HG03060 (cell line): Measurements from ENCODE around the gene CDK9.
"Not testable (repeated sequence)": the region's sequence is repeated elsewhere in the genome, so short reads cannot be mapped to it uniquely, and the experiment has no call there.

Experiments
- ATAC-seq: cut with Tn5 transposase; IDR thresholded peaks from one replicate; pipeline ENCODE4 v1.9.1; 2021; ENCODE audit warnings: low read depth, moderate number of reproducible peaks; ENCODE audit not compliant: unreplicated experiment

The CDK9 gene

DNA sequence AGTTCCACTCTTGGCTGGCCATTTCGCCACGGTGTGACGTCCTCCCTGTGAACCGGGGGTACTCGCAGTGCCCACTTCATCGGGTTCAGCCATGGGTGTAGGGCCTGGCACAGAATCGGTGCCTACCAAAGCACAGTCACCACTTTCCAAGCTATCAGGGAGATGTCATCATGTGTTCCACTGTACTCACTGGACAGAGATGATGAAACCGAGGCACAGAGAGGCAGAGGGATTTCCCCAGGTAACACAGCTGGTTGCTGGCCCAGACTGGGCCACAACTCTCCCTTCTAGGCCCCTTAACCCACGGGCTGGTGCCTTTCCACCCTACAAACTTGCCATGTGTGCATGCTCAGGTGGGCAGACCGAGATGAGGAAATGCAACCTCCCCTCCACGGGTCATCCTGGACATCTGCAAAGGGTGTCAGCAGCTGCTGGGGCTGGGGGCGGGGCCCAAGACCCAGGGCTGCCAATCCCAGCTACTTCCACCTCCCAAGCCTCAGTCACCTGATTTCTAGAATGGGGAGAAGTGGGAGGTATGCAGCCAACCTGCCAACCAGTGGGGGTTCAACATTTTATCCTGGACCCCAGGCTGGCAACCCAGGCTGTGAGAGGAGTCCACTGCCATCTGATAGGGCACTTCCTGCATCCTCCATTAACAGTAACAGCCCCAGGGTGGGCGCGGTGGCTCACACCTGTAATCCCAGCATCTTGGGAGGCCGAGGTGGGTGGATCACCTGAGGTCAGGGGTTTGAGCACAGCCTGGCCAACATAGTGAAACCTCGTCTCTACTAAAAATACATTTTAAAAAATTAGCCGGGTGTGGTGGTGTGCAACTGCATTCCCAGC, 6.5 kb upstream of the CDK9 start:
- peak; percentile 44 for ATAC-seq

DNA sequence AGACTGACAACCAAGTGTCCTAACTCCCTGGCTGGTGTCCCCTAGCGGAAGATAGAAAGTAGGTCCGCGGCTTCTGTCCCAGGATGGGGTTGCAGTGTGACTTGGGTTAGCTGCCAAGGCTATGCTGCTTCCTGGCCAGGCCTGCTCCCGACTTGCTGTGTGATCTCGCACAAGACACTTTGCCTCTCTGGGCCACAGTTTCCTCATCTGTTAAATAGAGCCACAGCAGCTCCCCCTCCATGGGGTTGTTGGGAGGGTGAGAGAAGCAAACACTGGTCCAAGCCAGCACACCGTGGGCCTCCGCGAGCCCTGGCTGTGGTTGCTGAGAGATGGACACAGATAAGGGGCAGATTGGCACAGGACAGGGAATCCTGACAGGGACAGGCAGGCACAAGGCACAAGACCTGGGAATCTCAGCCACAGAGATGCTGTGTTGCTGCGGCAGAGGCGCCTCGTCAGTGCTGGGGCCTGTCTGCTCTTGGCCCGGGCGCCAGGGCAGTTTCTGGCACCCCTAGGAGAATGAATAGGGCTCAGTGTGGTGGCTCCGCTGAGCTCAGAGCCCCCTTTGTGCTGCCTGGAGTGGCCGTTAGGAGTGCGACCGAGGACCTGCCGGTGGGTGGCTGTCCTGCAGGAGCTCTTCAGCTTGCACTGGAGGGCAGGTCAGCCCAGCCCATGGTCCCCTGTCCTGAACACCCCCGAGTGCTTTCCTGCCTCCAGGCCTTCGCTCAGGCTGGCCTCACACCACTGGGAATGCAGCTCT, 5.5 kb upstream of the CDK9 start:
- no peak for ATAC-seq

DNA sequence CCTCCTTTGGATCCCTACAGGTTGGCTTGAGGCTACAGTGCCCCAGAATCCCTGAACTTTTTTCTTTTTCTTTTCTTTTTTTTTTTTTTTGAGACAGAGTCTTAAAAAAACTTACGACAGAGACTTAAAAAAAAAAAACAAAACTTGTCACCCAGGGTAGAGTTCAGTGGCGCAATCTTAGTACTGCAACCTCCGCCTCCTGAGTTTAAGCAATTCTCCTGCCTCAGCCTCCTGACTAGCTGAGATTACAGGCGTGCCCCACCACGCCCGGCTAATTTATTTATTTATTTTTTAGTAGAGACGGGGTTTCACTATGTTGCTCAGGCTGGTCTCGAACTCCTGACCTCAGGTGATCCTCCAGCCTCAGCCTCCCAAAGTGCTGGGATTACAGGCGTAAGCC, 4.9 kb upstream of the CDK9 start:
- not testable (repeated sequence) for ATAC-seq

DNA sequence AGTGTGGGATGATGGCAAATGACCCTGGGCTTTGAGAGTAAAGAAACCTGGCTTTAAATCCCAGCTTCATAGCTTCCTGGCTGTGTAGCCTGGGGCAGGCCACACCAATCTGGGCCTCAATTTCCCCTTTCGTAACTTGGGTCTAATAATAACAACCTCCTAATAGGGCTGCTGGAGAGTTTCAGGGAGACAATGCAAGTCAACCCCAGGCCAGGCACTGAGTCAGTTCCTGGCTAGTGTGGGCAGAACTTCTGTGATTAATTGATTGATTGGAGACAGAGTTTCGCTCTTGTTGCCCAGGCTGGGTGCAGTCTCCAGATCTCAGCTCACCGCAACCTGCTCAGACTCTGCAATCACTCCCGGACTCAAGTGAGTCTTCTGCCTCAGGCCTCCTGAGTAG, 4.0 kb upstream of the CDK9 start:
- ATAC-seq, result no peak

DNA sequence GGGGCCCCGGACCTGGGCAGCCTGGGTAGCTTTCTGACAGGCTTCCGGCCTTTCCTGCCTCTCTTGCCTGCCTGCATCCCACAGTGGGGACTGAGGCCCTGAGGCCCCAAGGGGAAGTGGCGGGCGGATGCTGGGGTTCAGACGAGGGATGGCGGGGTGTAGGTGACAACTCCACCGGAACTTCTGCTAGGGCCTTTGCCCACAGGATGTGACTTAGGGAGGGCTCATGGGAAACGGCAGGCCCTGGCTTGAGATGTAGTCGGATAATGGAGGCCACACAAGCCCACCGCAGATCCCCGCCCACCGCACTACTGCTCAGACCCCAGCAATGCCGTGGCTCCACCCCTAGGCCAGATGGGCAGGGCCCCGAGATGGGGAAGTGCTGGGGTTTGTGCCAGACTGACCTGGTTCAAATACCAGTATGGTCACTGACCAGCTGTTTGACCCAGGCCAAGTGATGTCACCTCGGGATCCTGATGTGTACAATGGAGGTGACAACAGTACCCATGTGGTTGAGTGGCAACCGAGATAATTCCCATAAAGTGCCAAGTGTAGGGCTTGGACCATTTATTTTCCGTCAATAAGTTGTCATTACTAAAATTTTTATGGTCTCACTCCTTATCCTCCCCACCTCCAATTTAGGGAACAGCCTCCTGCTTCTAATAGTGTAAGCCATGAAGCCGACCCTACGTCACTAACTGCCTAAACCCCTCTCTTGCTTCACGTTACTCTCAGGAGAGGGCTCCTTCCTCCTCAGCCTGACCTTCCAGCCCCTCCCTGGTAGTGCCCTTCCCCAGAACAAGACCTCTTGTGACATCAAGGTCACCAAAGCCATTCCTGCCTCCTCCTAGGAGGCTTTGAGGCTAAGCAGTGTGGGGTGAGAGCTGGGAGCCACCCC, 2.5 kb upstream of the CDK9 start:
- no peak for ATAC-seq

DNA sequence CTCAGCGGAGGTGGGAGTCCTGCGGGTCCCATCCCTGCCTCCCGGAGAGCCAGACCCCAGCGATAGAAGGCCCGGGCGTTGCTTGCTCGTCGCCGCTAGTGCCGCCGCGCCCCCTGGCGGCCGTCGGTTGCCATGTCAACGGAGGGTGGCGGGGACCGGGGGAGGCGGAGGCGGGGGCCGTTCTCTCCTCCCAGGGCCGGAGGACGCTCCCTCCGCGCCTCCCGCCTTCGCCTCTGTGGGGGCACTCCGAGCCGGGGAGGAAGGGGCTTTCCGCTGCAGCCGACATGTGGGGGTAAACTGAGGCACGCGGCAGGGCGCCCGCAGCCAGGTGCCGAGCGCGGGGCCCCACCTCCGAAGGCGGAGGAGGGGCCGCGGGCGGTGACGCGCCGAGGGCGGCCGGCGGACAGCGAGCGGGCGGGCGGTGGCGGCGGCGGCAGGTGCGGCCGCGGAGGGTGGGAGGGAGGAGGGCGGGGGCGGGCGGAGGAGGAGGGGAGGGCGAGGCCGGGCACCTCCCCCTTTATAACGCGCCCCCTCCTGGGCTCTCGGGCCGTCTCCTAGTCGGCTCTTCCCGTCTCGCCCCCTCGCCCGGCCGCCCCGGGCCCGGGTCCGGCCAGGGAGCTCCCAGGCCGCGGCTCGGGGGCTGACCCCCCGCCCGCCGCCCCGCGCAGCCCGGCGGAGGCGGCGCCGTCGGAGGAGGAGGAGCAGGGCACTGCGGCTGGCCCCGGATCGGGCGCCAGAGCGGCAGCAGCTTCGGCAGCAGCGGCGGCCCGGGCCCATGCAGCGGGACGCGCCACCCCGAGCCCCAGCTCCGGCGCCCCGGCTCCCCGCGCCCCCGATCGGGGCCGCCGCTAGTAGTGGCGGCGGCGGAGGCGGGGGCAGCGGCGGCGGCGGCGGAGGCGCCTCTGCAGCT, 556 bp upstream of the CDK9 start:
- no peak for ATAC-seq

DNA sequence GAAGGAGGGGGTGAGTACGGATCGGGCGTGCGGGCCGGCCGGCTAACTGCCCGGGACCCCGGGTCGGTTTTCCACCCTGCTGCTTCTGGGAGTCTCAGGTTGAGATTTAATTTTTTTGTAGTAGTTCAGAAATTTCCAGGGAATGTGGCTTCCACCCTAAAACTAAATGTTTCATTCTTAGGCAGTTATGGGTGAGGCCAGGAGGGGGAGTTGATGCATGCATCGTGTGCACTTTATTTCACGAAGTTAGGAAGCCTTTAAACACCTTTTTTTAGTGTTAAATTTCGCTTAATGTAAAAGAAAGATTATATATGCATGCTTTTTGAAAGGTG, 905 bp downstream of the CDK9 start:
- ATAC-seq, result no peak

DNA sequence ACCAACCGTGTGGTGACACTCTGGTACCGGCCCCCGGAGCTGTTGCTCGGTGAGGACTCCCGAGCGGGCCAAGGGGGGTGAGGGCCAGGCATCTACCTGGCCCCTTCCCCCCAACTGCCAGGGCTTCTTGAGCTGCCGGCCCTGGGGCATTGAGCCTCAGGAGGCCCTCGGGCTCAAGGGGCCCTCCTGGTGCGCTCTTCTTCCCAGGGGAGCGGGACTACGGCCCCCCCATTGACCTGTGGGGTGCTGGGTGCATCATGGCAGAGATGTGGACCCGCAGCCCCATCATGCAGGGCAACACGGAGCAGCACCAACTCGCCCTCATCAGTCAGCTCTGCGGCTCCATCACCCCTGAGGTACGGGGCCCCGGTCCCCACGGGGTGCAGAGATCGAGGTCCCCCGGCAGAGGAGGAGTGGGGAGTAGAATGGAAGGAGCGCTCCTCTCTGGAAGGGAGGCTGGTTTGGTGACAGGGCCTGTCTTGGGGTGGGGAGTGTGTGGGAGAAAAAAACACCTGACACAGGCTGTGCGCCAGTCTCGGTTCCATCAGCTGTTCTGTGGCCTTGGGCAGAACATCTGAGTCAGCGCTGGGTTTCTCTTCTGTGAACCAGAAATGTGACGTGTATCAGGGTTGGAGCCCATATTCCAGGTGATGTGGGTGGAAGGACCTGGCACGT, 2.6 kb downstream of the CDK9 start:
- ATAC-seq, result no peak

DNA sequence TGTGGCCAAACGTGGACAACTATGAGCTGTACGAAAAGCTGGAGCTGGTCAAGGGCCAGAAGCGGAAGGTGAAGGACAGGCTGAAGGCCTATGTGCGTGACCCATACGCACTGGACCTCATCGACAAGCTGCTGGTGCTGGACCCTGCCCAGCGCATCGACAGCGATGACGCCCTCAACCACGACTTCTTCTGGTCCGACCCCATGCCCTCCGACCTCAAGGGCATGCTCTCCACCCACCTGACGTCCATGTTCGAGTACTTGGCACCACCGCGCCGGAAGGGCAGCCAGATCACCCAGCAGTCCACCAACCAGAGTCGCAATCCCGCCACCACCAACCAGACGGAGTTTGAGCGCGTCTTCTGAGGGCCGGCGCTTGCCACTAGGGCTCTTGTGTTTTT, 3.3 kb downstream of the CDK9 start:
- no peak for ATAC-seq

DNA sequence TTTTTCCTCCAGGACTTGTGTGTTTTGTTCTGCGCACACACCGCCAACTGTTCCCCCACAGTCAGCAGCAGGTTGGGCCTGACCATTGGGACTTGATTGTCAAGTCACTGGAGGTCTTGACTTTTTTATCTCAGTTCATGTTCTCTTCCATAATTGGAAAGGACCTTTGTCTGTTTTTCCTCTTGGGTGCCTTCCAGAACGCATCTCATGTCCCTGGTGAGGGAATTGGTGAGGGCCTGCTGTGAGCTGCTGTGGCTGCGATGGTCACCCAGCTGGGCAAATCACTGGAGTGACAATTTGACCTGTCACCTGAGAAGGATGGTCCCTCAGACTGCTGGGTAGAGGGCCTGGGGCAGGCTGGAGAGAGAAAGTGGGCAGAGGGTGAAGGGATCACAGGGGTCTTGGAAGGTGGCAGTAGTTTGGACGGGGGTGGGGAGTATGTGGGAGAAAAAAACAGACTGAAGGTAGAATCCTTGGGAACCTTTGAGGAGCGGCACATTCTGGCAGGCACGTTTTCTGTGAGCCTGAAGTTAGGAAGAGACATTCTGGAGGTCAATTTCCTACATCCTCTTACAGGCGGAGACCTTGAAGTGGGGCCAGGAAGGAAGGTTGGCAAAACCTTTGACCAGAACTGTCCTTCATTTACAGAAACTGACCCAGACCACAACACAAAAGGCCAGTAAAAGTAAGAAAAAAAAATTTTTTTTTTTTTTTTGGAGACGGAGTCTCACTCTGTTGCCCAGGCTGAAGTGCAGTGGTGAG, 4.4 kb downstream of the CDK9 start:
- no peak for ATAC-seq

DNA sequence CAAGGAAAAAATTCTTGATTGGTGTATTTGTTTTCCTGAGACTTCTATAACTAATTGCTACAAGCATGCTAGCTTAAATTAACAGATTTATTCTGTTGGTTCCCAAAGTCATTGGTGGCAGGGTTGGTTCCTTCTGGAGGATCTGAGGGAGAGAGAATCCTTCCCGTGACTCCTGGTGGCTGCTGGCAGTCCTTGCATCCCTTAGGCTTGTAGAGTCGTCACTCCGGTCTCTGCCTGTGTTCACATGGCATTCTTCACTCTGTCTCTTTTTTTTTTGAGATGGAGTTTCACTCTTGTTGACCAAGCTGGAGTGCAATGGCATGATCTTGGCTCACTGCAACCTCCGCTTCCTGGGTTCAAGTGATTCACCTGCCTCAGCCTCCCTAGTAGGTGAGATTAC, 5.3 kb downstream of the CDK9 start:
- no peak for ATAC-seq

DNA sequence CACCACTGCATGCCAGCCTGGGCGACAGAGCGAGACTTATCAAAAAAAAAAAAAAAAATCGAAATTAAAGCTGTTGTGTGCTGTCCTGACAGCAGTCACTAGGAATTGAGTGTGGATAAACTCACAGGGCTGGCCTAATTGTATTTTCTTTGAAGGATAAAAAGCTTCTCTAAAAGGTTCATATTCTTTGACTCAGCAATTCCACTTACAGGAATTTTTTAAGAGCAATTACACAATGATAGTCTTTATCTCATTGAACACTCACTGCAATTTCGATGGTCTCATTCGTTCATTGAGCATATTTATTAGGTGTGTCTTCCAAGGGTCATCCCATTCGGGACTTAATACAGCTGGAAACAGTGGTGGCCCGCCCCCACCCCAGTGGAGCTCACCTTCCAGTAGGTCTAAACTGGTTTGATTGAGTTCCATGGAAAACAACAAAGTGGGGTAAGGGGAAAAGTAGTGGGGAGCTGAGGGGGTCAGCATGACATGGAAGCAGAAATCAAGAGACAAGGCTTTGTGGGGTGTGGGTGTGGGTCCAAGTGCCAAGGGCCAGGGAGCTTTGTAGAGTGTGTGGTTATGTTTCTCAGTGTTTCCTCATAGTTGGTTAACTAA, 6.7 kb downstream of the CDK9 start:
- ATAC-seq, result no peak

DNA sequence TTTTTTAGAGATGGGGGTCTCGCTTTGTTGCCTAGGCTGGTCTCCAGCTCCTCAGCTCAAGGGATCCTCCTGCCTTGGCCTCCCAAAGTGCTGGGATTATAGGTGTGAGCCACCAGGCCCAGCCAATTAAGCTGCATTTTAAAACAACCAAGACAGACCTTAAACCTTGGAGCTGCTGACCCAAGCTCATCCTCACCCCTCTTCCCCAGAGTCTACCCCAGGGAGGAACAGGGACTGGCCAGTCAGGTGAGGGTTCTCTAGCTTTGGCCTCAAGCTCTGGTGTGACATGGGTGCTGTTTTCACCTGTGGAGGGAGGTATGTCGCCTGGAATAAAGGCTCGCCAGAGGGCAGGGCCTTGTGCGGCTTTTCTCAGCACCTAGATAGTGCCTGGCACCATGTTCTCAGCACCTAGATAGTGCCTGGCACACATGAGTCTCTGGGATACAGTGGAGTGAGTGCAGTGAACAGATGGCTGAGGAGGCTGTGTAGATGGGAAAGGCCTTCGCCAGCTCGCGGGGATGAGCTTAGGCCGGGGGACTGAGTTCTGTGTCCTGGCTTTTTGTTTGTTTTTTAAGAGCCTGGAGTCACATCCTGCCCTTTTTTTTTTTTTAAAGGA, 7.4 kb downstream of the CDK9 start:
- no peak for ATAC-seq

DNA sequence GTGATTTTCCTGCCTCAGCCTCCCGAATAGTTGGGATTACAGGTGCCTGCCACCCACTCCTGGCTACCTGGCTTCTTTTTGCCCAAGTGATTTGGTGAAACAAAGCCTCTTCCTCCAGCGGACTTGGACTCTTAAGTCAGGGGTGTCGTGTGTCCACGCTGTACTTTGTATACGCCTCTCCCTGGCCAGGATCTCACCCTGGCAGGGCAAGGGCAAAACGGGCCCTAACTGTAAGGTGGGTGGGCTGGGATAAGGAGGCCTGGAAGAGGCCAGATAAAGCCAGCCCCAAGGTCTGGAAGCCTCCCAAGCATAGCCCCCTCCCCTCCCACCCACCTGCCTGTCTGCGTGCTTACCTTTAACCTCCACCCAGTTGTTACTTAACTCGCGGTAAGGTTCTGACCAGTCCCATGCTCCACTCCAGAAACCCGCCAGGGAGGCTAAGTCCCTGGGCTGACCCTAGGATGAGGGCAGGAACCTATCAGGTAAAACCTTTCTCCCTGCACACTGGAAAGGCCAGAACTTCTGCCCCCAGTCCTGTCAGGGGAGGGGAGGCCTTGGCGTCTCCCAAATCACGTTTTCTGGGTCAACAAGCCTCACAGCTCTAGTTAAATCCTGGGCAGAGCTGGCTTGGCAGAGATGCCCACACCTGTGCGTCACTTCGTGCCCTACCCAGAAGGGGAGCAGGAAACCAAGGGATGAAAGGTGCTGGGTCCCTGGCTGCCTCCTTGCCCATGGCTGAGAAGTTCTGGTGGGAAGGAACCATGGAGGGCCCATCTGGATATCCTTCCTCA, 8.4 kb downstream of the CDK9 start:
- ATAC-seq, result no peak

DNA sequence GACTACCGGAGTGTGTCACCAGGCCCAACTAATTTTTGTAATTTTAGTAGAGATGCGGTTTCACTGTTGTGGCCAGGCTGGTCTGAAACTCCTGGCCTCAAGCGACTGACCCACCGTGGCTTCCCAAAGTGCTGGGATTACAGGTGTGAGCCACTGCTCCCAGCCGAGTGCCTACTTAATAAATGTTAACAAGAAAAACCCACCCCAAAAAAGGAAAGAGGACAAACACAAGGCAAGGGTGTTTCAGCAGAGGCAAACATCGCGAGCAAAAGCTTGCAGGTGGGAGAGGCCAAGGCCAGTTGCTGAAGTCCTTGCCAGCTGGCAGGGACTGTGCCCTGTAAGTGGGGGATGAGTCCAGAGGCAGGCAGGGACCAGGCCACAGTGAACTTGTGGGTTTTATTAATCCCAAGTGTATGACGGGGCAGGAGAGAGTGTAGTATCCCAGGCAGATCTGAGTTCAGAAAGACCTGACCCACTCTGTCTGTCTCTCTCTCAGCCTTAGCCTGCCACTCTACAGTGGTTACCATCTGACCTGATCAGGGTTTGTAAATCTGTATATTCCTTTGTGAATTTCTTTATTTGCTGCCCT, 10.5 kb downstream of the CDK9 start:
- no peak for ATAC-seq

DNA sequence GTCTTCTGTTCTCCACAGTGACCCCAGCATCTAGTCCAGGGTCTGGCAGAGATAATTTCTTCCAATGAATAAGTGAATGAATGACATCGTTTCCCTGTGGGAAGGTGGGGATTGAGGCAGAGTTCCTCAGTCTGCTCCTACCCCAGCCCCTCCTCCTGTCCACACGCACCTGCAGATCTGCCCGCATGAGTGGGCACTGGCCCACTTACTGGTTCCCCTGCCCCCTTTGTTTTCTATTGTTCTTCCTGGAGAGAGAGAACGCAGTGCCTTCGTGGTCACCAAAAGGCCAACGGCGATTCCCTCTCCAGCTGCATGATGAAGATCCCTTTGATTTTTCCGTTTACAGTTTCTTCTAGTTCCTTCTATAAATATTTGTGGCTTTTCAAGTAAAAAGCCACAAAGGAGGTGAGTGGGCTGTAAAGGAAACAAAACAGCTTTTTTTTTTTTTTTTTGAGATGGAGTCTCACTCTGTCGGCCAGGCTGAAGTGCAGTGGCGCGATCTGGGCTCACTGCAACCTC, 11.1 kb downstream of the CDK9 start:
- ATAC-seq, result no peak
